GM18870 (cell line): ENCODE data around the gene IL1RL1.
"Not testable (repeated sequence)": the region's sequence is repeated elsewhere in the genome, so short reads cannot be mapped to it uniquely, and the experiment has no call there.

Experiments used
- ATAC-seq: cut with Tn5 transposase; IDR thresholded peaks from one replicate; pipeline ENCODE4 v1.9.1; 2021; ENCODE audit warnings: moderate library complexity; ENCODE audit not compliant: unreplicated experiment

The IL1RL1 gene

GRCh38 chr2:102291319-102292075 is 19.9 kb upstream of the IL1RL1 start:
- no peak for ATAC-seq

GRCh38 chr2:102294802-102295489 is 16.4 kb upstream of the IL1RL1 start:
- no peak for ATAC-seq

GRCh38 chr2:102295566-102295965 is 15.8 kb upstream of the IL1RL1 start:
- ATAC-seq, result no peak

- no peak for ATAC-seq
These were observed 14.9 kb upstream of the IL1RL1 start for GRCh38 chr2:102296449-102296848.

GRCh38 chr2:102297891-102298290 is 13.5 kb upstream of the IL1RL1 start:
- no peak for ATAC-seq

GRCh38 chr2:102301867-102302362 is 9.4 kb upstream of the IL1RL1 start:
- peak; percentile 86 for ATAC-seq

DNA sequence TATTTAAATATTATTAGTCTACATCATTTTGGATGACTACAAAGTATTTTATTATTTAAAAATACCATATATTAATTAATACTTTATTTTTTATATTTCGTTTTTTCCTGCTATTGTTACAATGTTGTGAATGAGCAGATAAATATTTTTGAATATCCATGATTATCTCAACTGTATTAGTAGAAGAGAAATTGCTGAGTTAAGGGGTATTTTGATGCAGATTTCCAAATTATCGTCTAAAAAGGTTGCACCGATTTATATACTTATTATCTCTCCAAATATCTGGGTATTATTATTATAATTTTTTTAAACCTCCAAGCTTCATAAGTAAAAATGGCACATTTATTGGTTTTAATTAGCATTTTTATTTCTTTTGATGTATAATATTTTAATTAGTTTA is 8.9 kb upstream of the IL1RL1 start:
- no peak for ATAC-seq

DNA sequence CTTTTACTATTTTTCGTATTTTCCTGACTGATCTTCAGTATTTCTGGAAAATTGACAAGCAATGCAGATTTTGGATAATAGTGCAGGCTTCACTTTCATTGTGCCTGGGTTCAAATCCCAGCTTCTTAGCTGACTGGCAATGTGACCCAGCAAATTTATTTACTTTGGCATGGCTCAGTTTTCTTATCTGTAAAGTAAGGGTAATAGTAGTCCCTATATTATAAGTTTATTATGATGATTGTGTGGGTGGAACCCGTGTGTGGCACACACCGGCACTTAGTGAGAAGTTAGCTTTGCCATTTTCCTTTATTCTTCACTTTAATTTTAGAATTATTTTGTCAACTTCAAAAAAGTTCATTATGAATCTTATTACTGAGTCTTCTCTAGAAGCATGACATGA is 7.8 kb upstream of the IL1RL1 start:
- no peak for ATAC-seq

GRCh38 chr2:102304268-102304667 is 7.1 kb upstream of the IL1RL1 start:
- ATAC-seq, result no peak

GRCh38 chr2:102304711-102305611 is 6.4 kb upstream of the IL1RL1 start:
- no peak for ATAC-seq

GRCh38 chr2:102306125-102306524 is 5.2 kb upstream of the IL1RL1 start:
- no peak for ATAC-seq

GRCh38 chr2:102313025-102313424 is 1.7 kb downstream of the IL1RL1 start:
- ATAC-seq, result no peak

GRCh38 chr2:102313471-102313870 is 2.1 kb downstream of the IL1RL1 start:
- ATAC-seq, result no peak

- no peak for ATAC-seq
These were observed 2.6 kb downstream of the IL1RL1 start for GRCh38 chr2:102313950-102314349.

- ATAC-seq, result no peak
These were observed 4.6 kb downstream of the IL1RL1 start for GRCh38 chr2:102315921-102316320.

- ATAC-seq, result no peak
These were observed 6.4 kb downstream of the IL1RL1 start for GRCh38 chr2:102317715-102318114.

DNA sequence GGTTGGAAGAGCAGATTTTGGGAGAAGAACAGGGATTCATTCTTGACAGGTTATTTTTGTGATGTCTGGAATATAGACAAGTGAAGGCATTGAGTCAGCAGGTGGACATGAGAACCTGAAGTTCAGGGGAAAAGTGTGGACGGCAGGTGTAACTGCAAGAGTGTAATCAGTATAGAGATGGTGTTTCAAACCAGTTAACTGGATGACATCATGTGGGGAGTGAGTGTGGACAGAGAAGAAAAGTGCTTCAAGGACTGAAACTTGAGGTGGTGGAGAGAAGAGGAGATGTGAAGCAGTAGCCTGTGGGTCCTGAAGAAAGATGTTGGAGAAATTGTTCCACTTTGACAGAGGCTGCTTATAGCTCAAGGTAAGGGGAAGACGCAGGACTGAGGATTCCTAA is 7.1 kb downstream of the IL1RL1 start:
- ATAC-seq, result no peak

DNA sequence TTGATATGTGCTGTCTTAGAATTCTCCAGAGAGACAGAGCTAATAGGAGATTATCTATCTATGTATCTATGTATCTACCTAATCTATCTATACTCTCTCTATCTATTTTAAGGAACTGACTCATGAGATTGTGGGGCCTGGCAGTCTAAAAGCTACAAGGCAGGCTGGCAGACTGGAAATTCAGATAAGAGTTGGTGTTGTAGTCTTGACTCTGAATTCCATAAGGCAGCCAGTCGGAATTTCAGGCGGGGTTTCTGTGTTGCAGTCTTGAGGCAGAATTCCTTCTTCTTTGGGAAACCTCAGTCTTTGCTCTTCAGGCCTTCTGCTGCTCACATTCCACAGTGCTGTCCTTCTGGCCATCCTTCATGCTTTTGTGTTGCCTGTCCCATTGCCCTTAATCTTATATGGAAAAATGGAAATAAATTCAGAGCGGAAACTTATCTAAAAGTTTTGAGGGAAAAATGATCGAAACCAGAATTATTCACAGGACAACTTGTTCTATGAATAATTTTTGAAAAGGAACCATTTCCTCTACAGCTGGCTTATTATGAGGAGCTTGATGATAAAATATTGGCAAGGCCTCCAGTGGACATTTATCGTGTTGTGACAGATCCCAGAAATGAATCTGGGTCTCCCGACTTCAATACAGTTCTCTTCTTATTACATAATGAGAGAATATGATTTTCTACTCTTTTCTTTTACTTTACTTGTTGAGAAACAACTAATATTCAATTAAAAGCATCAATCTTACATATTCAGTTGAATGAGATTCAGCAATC is 10.8 kb downstream of the IL1RL1 start:
- no peak for ATAC-seq

- ATAC-seq, result not testable (repeated sequence)
These were observed 13.6 kb downstream of the IL1RL1 start for GRCh38 chr2:102324914-102325313.

GRCh38 chr2:102331311-102331980 is 20.1 kb downstream of the IL1RL1 start:
- ATAC-seq, result no peak
